ENCODE measurements around the gene CCL1.

Gene CCL1

GRCh38 chr17:34382621-34383124 is 19.6 kb upstream of the CCL1 start:
- H3K36me3 ChIP-seq (ENCODE audit: insufficient read depth, low read length) = no peaks in the 10 kb centered on the region
- H3K4me1 ChIP-seq (ENCODE audit: insufficient read depth, low read length) = peaks cover 4% of the 10 kb centered on the region; the same call in 1 of the 2 replicates
- 79% methylated on average over 7 of the region's 7 CpGs for WGBS
- H3K4me3 ChIP-seq (ENCODE audit: low read length) = no peak overlapping the region
- H3K27me3 ChIP-seq (ENCODE audit: insufficient read depth, low read length) = no peaks in the 10 kb centered on the region
- no peak overlapping the region for H3K9ac ChIP-seq (ENCODE audit: low read depth, low read length)
- no peaks in the 10 kb centered on the region for H3K9me3 ChIP-seq (ENCODE audit: insufficient read depth, low read depth, low read length)
- H3K27ac ChIP-seq (ENCODE audit: low read depth, low read length) = no peak overlapping the region

GRCh38 chr17:34379868-34380267 is 16.8 kb upstream of the CCL1 start:
- H3K36me3 ChIP-seq (ENCODE audit: insufficient read depth, low read length) = no peaks in the 10 kb centered on the region
- no peak overlapping the region for H3K27ac ChIP-seq (ENCODE audit: low read depth, low read length)
- peaks cover 4% of the 10 kb centered on the region; the same call in 1 of the 2 replicates for H3K4me1 ChIP-seq (ENCODE audit: insufficient read depth, low read length)
- H3K27me3 ChIP-seq (ENCODE audit: insufficient read depth, low read length) = no peaks in the 10 kb centered on the region
- H3K9ac ChIP-seq (ENCODE audit: low read depth, low read length) = no peak overlapping the region
- H3K9me3 ChIP-seq (ENCODE audit: insufficient read depth, low read depth, low read length) = no peaks in the 10 kb centered on the region
- 92% methylated on average over 5 of the region's 5 CpGs for WGBS
- no peak overlapping the region for H3K4me3 ChIP-seq (ENCODE audit: low read length)

- H3K9me3 ChIP-seq (ENCODE audit: insufficient read depth, low read depth, low read length) = no peaks in the 10 kb centered on the region
- H3K4me1 ChIP-seq (ENCODE audit: insufficient read depth, low read length) = peaks cover 4% of the 10 kb centered on the region; the same call in 1 of the 2 replicates
- H3K27ac ChIP-seq (ENCODE audit: low read depth, low read length) = no peak overlapping the region
- 75% methylated on average over 6 of the region's 6 CpGs for WGBS
- no peaks in the 10 kb centered on the region for H3K36me3 ChIP-seq (ENCODE audit: insufficient read depth, low read length)
- H3K4me3 ChIP-seq (ENCODE audit: low read length) = no peak overlapping the region
- H3K27me3 ChIP-seq (ENCODE audit: insufficient read depth, low read length) = no peaks in the 10 kb centered on the region
- no peak overlapping the region for H3K9ac ChIP-seq (ENCODE audit: low read depth, low read length)
These were observed 15.7 kb upstream of the CCL1 start for GRCh38 chr17:34378664-34379101.

GRCh38 chr17:34377078-34377823 is 14.2 kb upstream of the CCL1 start:
- H3K9me3 ChIP-seq (ENCODE audit: insufficient read depth, low read depth, low read length) = no peaks in the 10 kb centered on the region
- 91% methylated on average over 3 of the region's 3 CpGs for WGBS

GRCh38 chr17:34375426-34375997 is 12.5 kb upstream of the CCL1 start:
- Histone ChIP-seq H3K27me3 (ENCODE audit: insufficient read depth, low read length) (no peaks in the 10 kb centered on the region), H3K9ac (ENCODE audit: low read depth, low read length) (no peak overlapping the region), H3K27ac (ENCODE audit: low read depth, low read length) (no peak overlapping the region), H3K9me3 (ENCODE audit: insufficient read depth, low read depth, low read length) (no peaks in the 10 kb centered on the region), H3K36me3 (ENCODE audit: insufficient read depth, low read length) (no peaks in the 10 kb centered on the region), H3K4me3 (ENCODE audit: low read length) (no peak overlapping the region), H3K4me1 (ENCODE audit: insufficient read depth, low read length) (peaks cover 4% of the 10 kb centered on the region; the same call in 1 of the 2 replicates)
- 96% methylated on average over 11 of the region's 11 CpGs for WGBS

More at GRCh38 chr17:34377078-34377823, 14.2 kb upstream of the CCL1 start:
- Histone ChIP-seq H3K9ac (ENCODE audit: low read depth, low read length) (no peak overlapping the region), H3K4me3 (ENCODE audit: low read length) (no peak overlapping the region), H3K27ac (ENCODE audit: low read depth, low read length) (no peak overlapping the region), H3K36me3 (ENCODE audit: insufficient read depth, low read length) (no peaks in the 10 kb centered on the region), H3K27me3 (ENCODE audit: insufficient read depth, low read length) (no peaks in the 10 kb centered on the region), H3K4me1 (ENCODE audit: insufficient read depth, low read length) (peaks cover 4% of the 10 kb centered on the region; the same call in 1 of the 2 replicates)

- 87% methylated on average over 4 of the region's 5 CpGs for WGBS
- Histone ChIP-seq H3K4me1 (ENCODE audit: insufficient read depth, low read length) (peaks cover 8% of the 10 kb centered on the region), H3K27ac (ENCODE audit: low read depth, low read length) (no peak overlapping the region)
These were observed 11.4 kb upstream of the CCL1 start for GRCh38 chr17:34374457-34374856.

GRCh38 chr17:34371405-34372100 is 8.5 kb upstream of the CCL1 start:
- H3K27me3 ChIP-seq (ENCODE audit: insufficient read depth, low read length) = no peaks in the 10 kb centered on the region
- H3K36me3 ChIP-seq (ENCODE audit: insufficient read depth, low read length) = no peaks in the 10 kb centered on the region
- H3K4me3 ChIP-seq (ENCODE audit: low read length) = no peak overlapping the region
- peaks cover 4% of the 10 kb centered on the region; the same call in 1 of the 2 replicates for H3K4me1 ChIP-seq (ENCODE audit: insufficient read depth, low read length)
- H3K27ac ChIP-seq (ENCODE audit: low read depth, low read length) = no peak overlapping the region
- H3K9ac ChIP-seq (ENCODE audit: low read depth, low read length) = no peak overlapping the region
- 96% methylated on average over 3 of the region's 3 CpGs for WGBS
- no peaks in the 10 kb centered on the region for H3K9me3 ChIP-seq (ENCODE audit: insufficient read depth, low read depth, low read length)

More at GRCh38 chr17:34374457-34374856, 11.4 kb upstream of the CCL1 start:
- Histone ChIP-seq H3K9ac (ENCODE audit: low read depth, low read length) (no peak overlapping the region), H3K36me3 (ENCODE audit: insufficient read depth, low read length) (no peaks in the 10 kb centered on the region), H3K9me3 (ENCODE audit: insufficient read depth, low read depth, low read length) (no peaks in the 10 kb centered on the region), H3K27me3 (ENCODE audit: insufficient read depth, low read length) (no peaks in the 10 kb centered on the region), H3K4me3 (ENCODE audit: low read length) (no peak overlapping the region)

GRCh38 chr17:34370997-34371395 is 8.0 kb upstream of the CCL1 start:
- Histone ChIP-seq H3K36me3 (ENCODE audit: insufficient read depth, low read length) (no peaks in the 10 kb centered on the region), H3K9me3 (ENCODE audit: insufficient read depth, low read depth, low read length) (no peaks in the 10 kb centered on the region), H3K27me3 (ENCODE audit: insufficient read depth, low read length) (no peaks in the 10 kb centered on the region), H3K9ac (ENCODE audit: low read depth, low read length) (no peak overlapping the region), H3K4me1 (ENCODE audit: insufficient read depth, low read length) (peaks cover 4% of the 10 kb centered on the region; the same call in 1 of the 2 replicates), H3K27ac (ENCODE audit: low read depth, low read length) (no peak overlapping the region), H3K4me3 (ENCODE audit: low read length) (no peak overlapping the region)
- WGBS = 83% methylated on average over 3 of the region's 3 CpGs

DNA sequence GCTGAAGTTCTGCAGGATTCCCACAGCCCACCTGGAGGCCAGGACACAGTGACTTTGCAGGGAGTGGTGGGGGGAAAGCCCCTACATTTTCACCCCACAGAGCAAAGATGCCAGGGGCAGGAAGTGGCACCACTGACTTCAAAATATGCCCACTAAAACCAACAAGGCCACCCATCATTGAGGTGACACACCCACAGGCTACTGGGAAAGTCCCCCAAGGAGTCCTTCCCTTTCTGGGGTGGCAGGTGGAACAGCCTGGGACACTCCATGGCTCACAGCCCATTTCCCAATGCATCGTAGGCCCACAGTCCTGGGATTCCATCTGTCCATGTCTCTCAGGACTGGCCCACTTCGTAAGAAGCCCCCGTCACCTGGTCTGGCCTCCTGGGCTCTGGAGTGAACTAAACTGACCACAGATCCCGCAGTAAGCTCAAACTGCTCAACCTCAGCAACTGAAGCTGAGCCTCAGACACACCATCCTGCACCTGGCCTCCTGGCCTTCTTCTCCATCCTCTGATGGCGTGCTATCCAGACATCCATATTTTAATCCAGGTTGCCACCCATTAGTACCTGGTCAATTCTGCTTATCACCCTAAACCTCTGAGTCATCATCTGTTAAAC is 7.5 kb upstream of the CCL1 start:
- no peaks in the 10 kb centered on the region for H3K36me3 ChIP-seq (ENCODE audit: insufficient read depth, low read length)
- H3K9me3 ChIP-seq (ENCODE audit: insufficient read depth, low read depth, low read length) = no peaks in the 10 kb centered on the region
- no peak overlapping the region for H3K4me3 ChIP-seq (ENCODE audit: low read length)
- no peak overlapping the region for H3K9ac ChIP-seq (ENCODE audit: low read depth, low read length)
- WGBS = 97% methylated on average over 5 of the region's 5 CpGs
- H3K27ac ChIP-seq (ENCODE audit: low read depth, low read length) = no peak overlapping the region
- H3K27me3 ChIP-seq (ENCODE audit: insufficient read depth, low read length) = no peaks in the 10 kb centered on the region
- H3K4me1 ChIP-seq (ENCODE audit: insufficient read depth, low read length) = peaks cover 4% of the 10 kb centered on the region; the same call in 1 of the 2 replicates

DNA sequence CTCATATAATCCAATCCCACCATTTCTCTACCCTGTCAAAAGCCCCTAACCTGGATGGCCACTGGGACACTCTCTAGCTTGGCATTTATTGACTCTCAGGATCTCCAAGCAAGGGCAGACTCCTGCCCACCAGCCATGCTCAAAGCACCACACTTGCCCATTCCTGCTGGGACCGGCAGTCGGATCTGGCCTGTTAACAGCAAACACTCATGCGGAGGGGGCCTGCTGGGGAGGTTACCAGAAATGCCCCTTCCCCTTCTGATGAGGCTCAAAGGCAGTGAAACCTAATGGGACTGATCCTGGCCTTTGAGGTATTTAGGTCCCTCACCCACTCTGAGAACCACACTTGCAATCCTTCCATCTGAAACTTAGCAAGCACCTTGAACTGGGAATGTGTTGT is 6.5 kb upstream of the CCL1 start:
- Histone ChIP-seq H3K9me3 (ENCODE audit: insufficient read depth, low read depth, low read length) (no peaks in the 10 kb centered on the region), H3K4me3 (ENCODE audit: low read length) (no peak overlapping the region), H3K36me3 (ENCODE audit: insufficient read depth, low read length) (no peaks in the 10 kb centered on the region), H3K4me1 (ENCODE audit: insufficient read depth, low read length) (peaks cover 4% of the 10 kb centered on the region; the same call in 1 of the 2 replicates), H3K27me3 (ENCODE audit: insufficient read depth, low read length) (no peaks in the 10 kb centered on the region), H3K27ac (ENCODE audit: low read depth, low read length) (no peak overlapping the region), H3K9ac (ENCODE audit: low read depth, low read length) (no peak overlapping the region)
- 86% methylated on average over 3 of the region's 3 CpGs for WGBS

Measured in HUES64 (cell line).